Nucleus accumbens (tissue), 56 donors: Measurements from ENCODE around the gene ADAM10.

ENCODE experiments used
- DNase-seq, 56 donors: peaks; one replicate each; lab custom pipeline; 2025; lab: John Stamatoyannopoulos, UW

Gene ADAM10

GRCh38 chr15:58543664-58544335 is 205.7 kb downstream of the ADAM10 start:
- DNase-seq: no peak

GRCh38 chr15:58541410-58542087 is 208.0 kb downstream of the ADAM10 start:
- no peak for DNase-seq

GRCh38 chr15:58539548-58539947 is 210.0 kb downstream of the ADAM10 start:
- DNase-seq: no peak

GRCh38 chr15:58538901-58539300 is 210.6 kb downstream of the ADAM10 start:
- DNase-seq: no peak
